PC-3 (cell line): ENCODE results near the gene KLHL1. TPM values are rescaled to one million over a fixed set of nuclear protein-coding genes. Genes with fewer than 3 reads are reported as not detected.

Experiments used
- ATAC-seq: fragments of 200-7000 bp; cut with Tn5 transposase; 2 replicates; pipeline ENCODE4 v1.9.1; 2020; ENCODE audit warnings: mild to moderate bottlenecking, moderate library complexity
- BruUV-seq: library from RNA; stranded (reverse); fragments of 400-500 nt; replicated peaks from 2 replicates; lab custom pipeline; 2021; lab: Mats Ljungman, UMichigan
- CTCF ChIA-PET: fragments of 300-600 bp; sonication (Branson Sonifier 250); formaldehyde crosslinking; loops from one replicate; lab custom pipeline; 2022; ENCODE audit warnings: antibody characterized with exemption; lab: Charles Lee
- POLR2A ChIA-PET: fragments of 300-600 bp; sonication (Branson Sonifier 250); formaldehyde crosslinking; loops from one replicate; lab custom pipeline; 2022; ENCODE audit warnings: antibody characterized with exemption; ENCODE audit not compliant: unreplicated experiment; lab: Charles Lee
- DNase-seq: peaks from one replicate; pipeline ENCODE4 v3.0.0-alpha.2; 2015
- H2AFZ ChIP-seq: fragments of 300-600 bp; sonication (generic); 2 replicates; pipeline ENCODE4 v1.6.0; 2016; ENCODE audit warnings: antibody characterized with exemption, low read length
- H3F3A ChIP-seq: fragments of 300-600 bp; sonication (generic); one replicate; pipeline ENCODE4 v1.6.0; 2017; ENCODE audit warnings: antibody characterized with exemption, low read length, control low read depth, mild to moderate bottlenecking; ENCODE audit not compliant: unreplicated experiment
- H3K27ac ChIP-seq: fragments of 300-600 bp; sonication (generic); 2 replicates; pipeline ENCODE4 v1.5.1; 2016; ENCODE audit warnings: mild to moderate bottlenecking, low read length
- H3K27me3 ChIP-seq: fragments of 300-600 bp; sonication (generic); 2 replicates; pipeline ENCODE4 v1.6.1; 2016; ENCODE audit warnings: low read length, mixed read lengths
- H3K36me3 ChIP-seq: fragments of 300-600 bp; sonication (generic); 2 replicates; pipeline ENCODE4 v1.6.1; 2016; ENCODE audit warnings: low read depth, mixed run types, low read length, mixed read lengths
- H3K4me1 ChIP-seq: fragments of 300-600 bp; sonication (generic); 2 replicates; pipeline ENCODE4 v1.5.1; 2016; ENCODE audit warnings: low read length; ENCODE audit not compliant: insufficient read depth
- H3K4me2 ChIP-seq: fragments of 300-600 bp; sonication (generic); 2 replicates; pipeline ENCODE4 v1.6.0; 2016; ENCODE audit warnings: low read length
- H3K4me3 ChIP-seq: fragments of 300-600 bp; sonication (generic); 2 replicates; pipeline ENCODE4 v1.5.1; 2016; ENCODE audit warnings: mild to moderate bottlenecking, low read length, mixed read lengths
- H3K79me2 ChIP-seq: fragments of 300-600 bp; sonication (generic); 2 replicates; pipeline ENCODE4 v1.6.1; 2017; ENCODE audit warnings: low read length, mixed read lengths
- H3K9ac ChIP-seq: fragments of 300-600 bp; sonication (generic); 2 replicates; pipeline ENCODE4 v1.6.0; 2016; ENCODE audit warnings: mild to moderate bottlenecking, low read length
- H3K9me2 ChIP-seq: fragments of 300-600 bp; sonication (generic); replicated peaks from 2 replicates; pipeline ENCODE4 v1.6.1; 2016; ENCODE audit warnings: mixed run types, low read length, mixed read lengths
- H3K9me3 ChIP-seq: fragments of 300-600 bp; sonication (generic); 2 replicates; pipeline ENCODE4 v1.6.1; 2016; ENCODE audit warnings: low read length, mixed read lengths
- H4K20me1 ChIP-seq: fragments of 300-600 bp; sonication (generic); 2 replicates; pipeline ENCODE4 v1.6.1; 2016; ENCODE audit warnings: low read length, mixed read lengths
- EZH2 ChIP-seq: fragments of 300-600 bp; sonication (generic); IDR thresholded peaks from one replicate; pipeline ENCODE4 v1.6.1; 2017; ENCODE audit warnings: antibody characterized with exemption, mild to moderate bottlenecking, low read length; ENCODE audit not compliant: unreplicated experiment
- EZH2phosphoT487 ChIP-seq: fragments of 300-600 bp; sonication (generic); IDR thresholded peaks from 2 replicates; pipeline ENCODE4 v1.6.1; 2018; ENCODE audit warnings: mild to moderate bottlenecking, antibody characterized with exemption, low read length, borderline replicate concordance
- intact Hi-C: fragments of 100-400 bp; cut with micrococcal nuclease; formaldehyde crosslinking; loops from 2 replicates; pipeline ENCODE4 v1.9.0; 2023
- total RNA-seq: library from RNA; depleted of rRNA; stranded (reverse); fragments of >200 nt; gene quantifications from 2 replicates; pipeline ENCODE4 v1.2.3, GENCODE V29; 2014
- TF ChIP-seq, protein P1 (sequence below): fragments of 300-600 bp; sonication (generic); conservative IDR thresholded peaks from 2 replicates; pipeline ENCODE4 v1.5.1; 2017; ENCODE audit warnings: antibody characterized with exemption, low read depth, mild to moderate bottlenecking, low read length

The KLHL1 gene
- total RNA-seq, 1 experiment from 2014 or later, result not detected

DNA sequence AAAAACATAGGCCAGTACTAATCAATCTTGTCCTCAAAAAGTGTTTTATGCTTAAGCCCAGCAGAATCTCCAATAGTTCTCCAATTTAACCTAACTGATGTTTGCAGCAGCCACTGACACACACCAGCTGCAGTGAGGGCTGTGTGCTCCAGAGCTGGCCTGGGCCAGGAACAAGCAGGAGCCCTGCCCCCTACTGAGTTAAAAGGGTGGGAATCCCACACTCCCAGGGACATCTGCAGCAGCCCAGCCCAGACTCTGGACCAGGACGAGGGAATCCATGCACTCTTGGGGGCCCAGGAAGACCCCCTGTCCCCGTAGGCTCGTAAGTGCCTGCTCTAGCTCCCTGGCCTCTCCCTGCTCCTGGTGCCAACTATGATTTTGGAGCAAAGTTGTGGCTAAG, 92.1 kb downstream of the KLHL1 start:
- Histone ChIP-seq H2AFZ (no peak overlapping the region), H3K79me2 (no peaks in the 10 kb centered on the region), H3K9me3 (no peaks in the 10 kb centered on the region), H3K4me3 (no peak overlapping the region), H3K36me3 (no peaks in the 10 kb centered on the region), H4K20me1 (no peaks in the 10 kb centered on the region), H3K4me2 (no peak overlapping the region), H3K4me1 (no peaks in the 10 kb centered on the region), H3K9me2 (no peaks in the 10 kb centered on the region), H3F3A (no peaks in the 10 kb centered on the region), H3K27ac (no peak overlapping the region), H3K9ac (no peak overlapping the region), H3K27me3 (no peaks in the 10 kb centered on the region)
- ChIA-PET CTCF (no interaction called here), POLR2A (no interaction called here)
- ATAC-seq (no peak), DNase-seq (no peak)
- intact Hi-C loops, result no loop called here
- TF ChIP-seq EZH2phosphoT487 (no peak), EZH2 (no peak)
- TF ChIP-seq, protein P1, sequence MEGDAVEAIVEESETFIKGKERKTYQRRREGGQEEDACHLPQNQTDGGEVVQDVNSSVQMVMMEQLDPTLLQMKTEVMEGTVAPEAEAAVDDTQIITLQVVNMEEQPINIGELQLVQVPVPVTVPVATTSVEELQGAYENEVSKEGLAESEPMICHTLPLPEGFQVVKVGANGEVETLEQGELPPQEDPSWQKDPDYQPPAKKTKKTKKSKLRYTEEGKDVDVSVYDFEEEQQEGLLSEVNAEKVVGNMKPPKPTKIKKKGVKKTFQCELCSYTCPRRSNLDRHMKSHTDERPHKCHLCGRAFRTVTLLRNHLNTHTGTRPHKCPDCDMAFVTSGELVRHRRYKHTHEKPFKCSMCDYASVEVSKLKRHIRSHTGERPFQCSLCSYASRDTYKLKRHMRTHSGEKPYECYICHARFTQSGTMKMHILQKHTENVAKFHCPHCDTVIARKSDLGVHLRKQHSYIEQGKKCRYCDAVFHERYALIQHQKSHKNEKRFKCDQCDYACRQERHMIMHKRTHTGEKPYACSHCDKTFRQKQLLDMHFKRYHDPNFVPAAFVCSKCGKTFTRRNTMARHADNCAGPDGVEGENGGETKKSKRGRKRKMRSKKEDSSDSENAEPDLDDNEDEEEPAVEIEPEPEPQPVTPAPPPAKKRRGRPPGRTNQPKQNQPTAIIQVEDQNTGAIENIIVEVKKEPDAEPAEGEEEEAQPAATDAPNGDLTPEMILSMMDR, result no peak
- no TSS peak for BruUV-seq

DNA sequence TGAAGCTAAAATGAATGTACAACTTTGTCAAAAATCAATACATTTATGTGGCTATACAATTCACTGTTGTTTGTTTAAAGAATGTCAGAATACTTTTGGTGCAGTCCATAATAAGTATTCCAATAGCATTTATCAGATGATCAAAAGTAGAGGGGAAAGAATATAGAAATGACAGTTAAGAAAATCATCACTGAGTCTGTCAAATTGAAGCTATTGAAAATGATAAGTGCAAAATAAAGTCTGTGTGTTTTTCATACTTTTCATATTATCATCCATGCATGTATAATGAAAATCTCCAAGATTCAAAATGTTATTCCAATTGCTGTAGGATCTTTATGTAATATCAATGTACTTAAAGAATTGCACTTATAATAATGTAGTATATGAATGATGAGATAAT, 93.9 kb downstream of the KLHL1 start:
- H3K9me3 ChIP-seq, result no peaks in the 10 kb centered on the region
- H4K20me1 ChIP-seq, result no peaks in the 10 kb centered on the region
- BruUV-seq, result no TSS peak
- no peaks in the 10 kb centered on the region for H3F3A ChIP-seq
- H3K27ac ChIP-seq, result no peak overlapping the region
- TF ChIP-seq EZH2 (no peak), EZH2phosphoT487 (no peak)
- TF ChIP-seq, protein P1, result no peak
- no peak overlapping the region for H2AFZ ChIP-seq
- H3K27me3 ChIP-seq, result no peaks in the 10 kb centered on the region
- no peaks in the 10 kb centered on the region for H3K79me2 ChIP-seq
- no peak overlapping the region for H3K4me2 ChIP-seq
- intact Hi-C loops, result no loop called here
- H3K4me1 ChIP-seq, result no peaks in the 10 kb centered on the region
- DNase-seq (no peak), ATAC-seq (no peak)
- POLR2A ChIA-PET, result no interaction called here
- CTCF ChIA-PET, result no interaction called here
- H3K36me3 ChIP-seq, result no peaks in the 10 kb centered on the region
- H3K4me3 ChIP-seq, result no peak overlapping the region
- no peaks in the 10 kb centered on the region for H3K9me2 ChIP-seq
- H3K9ac ChIP-seq, result no peak overlapping the region

DNA sequence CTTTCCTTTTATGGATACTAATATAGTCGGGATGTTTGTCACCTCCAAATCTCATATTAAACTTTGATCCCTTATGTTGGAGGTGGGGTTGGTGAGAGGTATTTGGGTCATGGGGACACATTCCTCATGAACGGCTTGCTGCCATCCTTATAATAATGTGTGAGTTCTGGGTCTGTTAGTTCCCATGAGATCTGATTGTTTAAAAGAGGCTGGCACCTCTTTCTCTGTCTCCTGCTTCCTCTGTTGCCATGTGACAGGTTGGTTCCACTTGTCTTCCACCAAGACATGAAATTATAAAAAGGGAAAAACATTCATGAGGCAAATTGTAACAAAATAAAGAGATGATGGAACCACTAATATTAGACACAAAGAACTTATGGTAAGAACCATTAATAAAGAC, 108.4 kb downstream of the KLHL1 start:
- H3K79me2 ChIP-seq, result no peaks in the 10 kb centered on the region
- H3K9ac ChIP-seq, result no peak overlapping the region
- no peak overlapping the region for H3K27ac ChIP-seq
- no peak overlapping the region for H3K4me2 ChIP-seq
- TF ChIP-seq EZH2phosphoT487 (no peak), EZH2 (no peak)
- TF ChIP-seq, protein P1, result no peak
- DNase-seq (no peak), ATAC-seq (no peak)
- CTCF ChIA-PET, result no interaction called here
- POLR2A ChIA-PET, result no interaction called here
- intact Hi-C loops, result no loop called here
- H3F3A ChIP-seq, result no peaks in the 10 kb centered on the region
- no peaks in the 10 kb centered on the region for H3K4me1 ChIP-seq
- H2AFZ ChIP-seq, result no peak overlapping the region
- no TSS peak for BruUV-seq
- no peaks in the 10 kb centered on the region for H3K9me3 ChIP-seq
- H4K20me1 ChIP-seq, result no peaks in the 10 kb centered on the region
- no peaks in the 10 kb centered on the region for H3K9me2 ChIP-seq
- H3K27me3 ChIP-seq, result no peaks in the 10 kb centered on the region
- H3K4me3 ChIP-seq, result no peak overlapping the region
- no peaks in the 10 kb centered on the region for H3K36me3 ChIP-seq
